ENCODE results near the gene TPGS1.

The TPGS1 gene

GRCh38 chr19:513368-514165, 6.3 kb downstream of the TPGS1 start:
- H3K4me3 ChIP-seq (ENCODE audit: low read depth, low read length), result no peak overlapping the region
- in situ Hi-C loops (cut with HindIII; ENCODE audit: low sequenced_read_pairs), result no loop called here
- TF ChIP-seq CTCF (IDR thresholded peaks at IDR 0.05; ENCODE audit: low read depth, low read length), result no peak
- DNase-seq (ENCODE audit: low read depth, low spot score), result no peak

- H3K4me3 ChIP-seq (ENCODE audit: low read depth, low read length), result no peak overlapping the region
- no peak for TF ChIP-seq CTCF (IDR thresholded peaks at IDR 0.05; ENCODE audit: low read depth, low read length)
- in situ Hi-C loops (cut with HindIII; ENCODE audit: low sequenced_read_pairs), result no loop called here
- no peak for DNase-seq (ENCODE audit: low read depth, low spot score)
Measured at GRCh38 chr19:514166-514663, 6.9 kb downstream of the TPGS1 start.

GRCh38 chr19:517721-518597, 10.7 kb downstream of the TPGS1 start:
- H3K4me3 ChIP-seq (ENCODE audit: low read depth, low read length), result no peak overlapping the region
- TF ChIP-seq CTCF (IDR thresholded peaks at IDR 0.05; ENCODE audit: low read depth, low read length), result no peak
- no peak for DNase-seq (ENCODE audit: low read depth, low spot score)
- in situ Hi-C loops (cut with HindIII; ENCODE audit: low sequenced_read_pairs), result no loop called here

- H3K4me3 ChIP-seq (ENCODE audit: low read depth, low read length), result no peak overlapping the region
- in situ Hi-C loops (cut with HindIII; ENCODE audit: low sequenced_read_pairs), result no loop called here
- no peak for DNase-seq (ENCODE audit: low read depth, low spot score)
- TF ChIP-seq CTCF (IDR thresholded peaks at IDR 0.05; ENCODE audit: low read depth, low read length), result no peak
Measured at GRCh38 chr19:518598-519231, 11.4 kb downstream of the TPGS1 start.

GRCh38 chr19:519449-519865, 12.2 kb downstream of the TPGS1 start:
- in situ Hi-C loops (cut with HindIII; ENCODE audit: low sequenced_read_pairs), result no loop called here
- DNase-seq (ENCODE audit: low read depth, low spot score), result no peak
- no peak for TF ChIP-seq CTCF (IDR thresholded peaks at IDR 0.05; ENCODE audit: low read depth, low read length)
- no peak overlapping the region for H3K4me3 ChIP-seq (ENCODE audit: low read depth, low read length)

- DNase-seq (ENCODE audit: low read depth, low spot score), result no peak
- no peak for TF ChIP-seq CTCF (IDR thresholded peaks at IDR 0.05; ENCODE audit: low read depth, low read length)
- in situ Hi-C loops (cut with HindIII; ENCODE audit: low sequenced_read_pairs), result no loop called here
- no peak overlapping the region for H3K4me3 ChIP-seq (ENCODE audit: low read depth, low read length)
Measured at GRCh38 chr19:522726-523125, 15.4 kb downstream of the TPGS1 start.
